Measurements from ENCODE around the gene EXOC5.

Gene EXOC5, protein sequence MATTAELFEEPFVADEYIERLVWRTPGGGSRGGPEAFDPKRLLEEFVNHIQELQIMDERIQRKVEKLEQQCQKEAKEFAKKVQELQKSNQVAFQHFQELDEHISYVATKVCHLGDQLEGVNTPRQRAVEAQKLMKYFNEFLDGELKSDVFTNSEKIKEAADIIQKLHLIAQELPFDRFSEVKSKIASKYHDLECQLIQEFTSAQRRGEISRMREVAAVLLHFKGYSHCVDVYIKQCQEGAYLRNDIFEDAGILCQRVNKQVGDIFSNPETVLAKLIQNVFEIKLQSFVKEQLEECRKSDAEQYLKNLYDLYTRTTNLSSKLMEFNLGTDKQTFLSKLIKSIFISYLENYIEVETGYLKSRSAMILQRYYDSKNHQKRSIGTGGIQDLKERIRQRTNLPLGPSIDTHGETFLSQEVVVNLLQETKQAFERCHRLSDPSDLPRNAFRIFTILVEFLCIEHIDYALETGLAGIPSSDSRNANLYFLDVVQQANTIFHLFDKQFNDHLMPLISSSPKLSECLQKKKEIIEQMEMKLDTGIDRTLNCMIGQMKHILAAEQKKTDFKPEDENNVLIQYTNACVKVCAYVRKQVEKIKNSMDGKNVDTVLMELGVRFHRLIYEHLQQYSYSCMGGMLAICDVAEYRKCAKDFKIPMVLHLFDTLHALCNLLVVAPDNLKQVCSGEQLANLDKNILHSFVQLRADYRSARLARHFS

DNA sequence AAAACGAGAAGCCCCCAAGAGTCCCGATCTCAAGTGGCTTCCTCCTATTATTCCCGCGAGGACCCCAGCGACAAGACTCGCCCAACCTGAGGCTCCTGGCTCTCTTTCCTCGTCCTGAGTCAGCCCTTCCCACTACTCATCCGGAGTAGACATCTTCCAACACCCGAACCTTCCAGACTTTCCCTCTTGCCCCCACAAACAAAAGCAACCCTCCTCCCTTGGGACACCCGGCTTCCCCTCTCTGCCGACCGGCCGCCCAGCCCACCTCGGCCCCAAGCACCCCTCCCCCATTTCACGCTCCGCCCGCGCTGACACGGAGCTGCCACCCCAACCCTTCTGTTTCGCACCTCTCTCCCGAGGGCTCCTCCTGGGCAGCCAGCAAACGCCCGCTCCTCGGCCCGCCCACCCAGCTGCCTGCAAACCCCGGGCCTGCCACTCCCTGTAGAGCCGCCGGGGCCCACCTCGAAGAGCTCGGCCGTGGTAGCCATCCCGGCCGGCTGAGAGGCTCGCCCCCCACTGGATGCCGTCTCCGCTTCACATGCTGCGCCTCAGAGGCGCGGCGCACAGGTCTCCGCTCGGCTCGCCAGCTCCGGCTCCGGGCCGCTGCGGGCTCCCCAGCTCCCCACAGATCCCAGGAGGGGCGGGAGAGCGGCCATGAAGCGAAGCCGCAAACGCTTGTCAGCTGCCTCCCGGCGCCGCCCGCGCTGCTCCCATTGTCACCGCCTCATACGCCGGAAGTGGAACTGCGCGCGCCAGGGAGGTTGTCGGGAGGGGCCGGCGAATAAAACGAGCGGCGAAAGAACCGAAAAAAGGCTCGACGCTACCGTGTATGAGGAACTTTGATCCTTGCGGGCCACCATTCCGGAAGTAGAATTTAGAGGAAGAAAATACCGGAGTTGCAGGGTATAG lies at the start of gene EXOC5, which contains the start of gene AP5M1:
TSS of gene EXOC5 (minus strand) at position 745 of the 909 bp plus-strand sequence. CDS start at position 488, 257 bp downstream.
TSS of gene AP5M1 (plus strand) at position 811 of the 909 bp plus-strand sequence. CDS start 344 bp downstream, outside the sequence.
- Mint-ChIP-seq H3K4me1 (ENCODE audit: low read depth) (peaks cover 44% of the 10 kb centered on the region), H3K27me3 (no peaks in the 10 kb centered on the region), H3K36me3 (ENCODE audit: low read depth) (peaks cover 25% of the 10 kb centered on the region), H3K27ac (peak within 1 kb of the TSS; percentile 98), H3K4me3 (peak within 1 kb of the TSS; percentile 98), H3K9me3 (no peaks in the 10 kb centered on the region)
- intact Hi-C loops (cut with micrococcal nuclease) = loop anchor here (5.0 kb wide), 1 partner anchor 124 kb away; the partner anchor contains the start of gene NAA30

DNA sequence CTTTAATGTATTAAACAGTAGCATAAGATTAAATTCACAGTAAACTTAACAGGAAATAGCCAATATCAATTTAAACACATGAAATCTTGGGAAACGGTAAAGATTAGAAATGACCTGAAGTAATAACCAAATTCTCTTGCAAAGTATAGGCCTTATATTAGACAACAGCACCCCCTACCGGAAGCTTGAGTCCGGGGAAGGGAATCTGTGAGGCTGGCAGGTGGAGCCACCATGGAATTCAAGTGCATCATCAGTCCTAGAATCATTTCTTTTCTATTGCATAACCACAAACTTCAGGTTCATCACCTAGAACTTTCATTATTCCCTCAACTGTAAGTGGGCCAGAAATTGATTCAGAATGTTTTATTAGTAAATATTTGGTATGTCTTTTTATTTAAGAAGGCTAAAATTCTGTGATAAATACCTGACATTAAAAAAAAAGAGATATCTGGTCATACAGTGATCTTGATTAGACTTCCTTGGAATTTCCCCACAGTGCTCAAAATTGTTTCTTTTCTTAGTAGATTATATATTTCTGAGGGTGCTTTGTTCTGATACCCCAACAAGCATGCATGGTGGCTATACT lies 48.6 kb upstream of the EXOC5 start:
- Mint-ChIP-seq H3K9me3 (peaks cover 9% of the 10 kb centered on the region), H3K36me3 (ENCODE audit: low read depth) (no peaks in the 10 kb centered on the region), H3K4me1 (ENCODE audit: low read depth) (peaks cover 6% of the 10 kb centered on the region), H3K27me3 (peaks cover 3% of the 10 kb centered on the region), H3K4me3 (no peak overlapping the region), H3K27ac (no peak overlapping the region)
- intact Hi-C loops (cut with micrococcal nuclease) = loop anchor here (1.0 kb wide), 1 partner anchor 827 kb away; no protein-coding TSS in a partner anchor

DNA sequence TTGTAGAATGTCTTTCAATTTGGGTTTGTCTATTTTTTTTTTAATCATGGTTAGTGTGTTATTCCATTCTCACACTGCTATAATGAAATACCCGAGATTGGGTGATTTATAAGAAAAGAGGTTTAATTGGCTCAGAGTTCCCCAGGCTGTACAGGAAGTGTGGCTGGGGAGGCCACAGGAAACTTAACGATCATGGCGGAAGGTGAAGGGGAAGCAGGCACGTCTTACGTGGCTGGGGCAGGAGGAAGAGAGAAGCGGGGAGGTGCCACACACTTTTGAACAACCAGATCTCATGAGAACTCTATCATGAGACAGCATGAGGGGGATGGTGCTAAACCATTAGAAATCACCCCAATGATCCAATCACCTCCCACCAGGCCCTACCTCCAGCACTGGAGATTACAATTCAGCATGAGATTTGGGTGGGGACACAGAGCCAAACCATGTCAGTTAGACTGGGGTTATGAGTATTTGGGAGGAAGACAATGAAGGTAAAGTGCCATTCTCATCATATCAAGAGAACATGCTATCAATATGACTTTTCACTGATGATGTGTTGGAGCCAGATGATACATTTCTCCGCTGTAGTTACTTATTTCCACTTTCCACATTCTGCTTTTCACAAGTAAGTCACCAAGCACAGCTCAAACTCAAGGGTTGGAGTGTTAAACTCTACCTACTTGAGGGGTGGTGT lies 45.8 kb upstream of the EXOC5 start:
- no peak overlapping the region for H3K4me3 Mint-ChIP-seq
- H3K9me3 Mint-ChIP-seq = peaks cover 9% of the 10 kb centered on the region
- intact Hi-C loops (cut with micrococcal nuclease) = no loop called here
- peaks cover 3% of the 10 kb centered on the region for H3K27me3 Mint-ChIP-seq
- H3K36me3 Mint-ChIP-seq (ENCODE audit: low read depth) = no peaks in the 10 kb centered on the region
- no peak overlapping the region for H3K27ac Mint-ChIP-seq
- H3K4me1 Mint-ChIP-seq (ENCODE audit: low read depth) = peaks cover 6% of the 10 kb centered on the region

DNA sequence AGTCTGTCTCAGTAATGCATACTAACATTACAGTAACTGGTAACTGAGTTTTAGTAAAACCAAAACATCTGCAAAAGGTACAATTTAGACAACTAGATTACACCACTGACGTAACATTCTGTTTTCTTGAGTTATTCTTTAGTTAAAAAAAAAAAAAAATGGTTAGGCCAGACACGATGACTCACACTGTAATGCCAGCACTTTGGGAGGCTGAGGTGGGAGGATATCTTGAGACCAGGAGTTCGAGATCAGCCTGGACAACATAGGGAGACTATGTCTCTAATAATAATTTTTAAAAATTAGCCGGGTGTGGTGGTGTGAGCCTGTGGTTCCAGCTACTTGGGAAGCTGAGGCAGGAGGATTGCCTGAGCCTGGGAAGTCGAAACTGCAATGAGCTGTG lies 34.2 kb upstream of the EXOC5 start:
- intact Hi-C loops (cut with micrococcal nuclease) = no loop called here
- H3K4me1 Mint-ChIP-seq (ENCODE audit: low read depth) = no peaks in the 10 kb centered on the region
- peaks cover 13% of the 10 kb centered on the region for H3K27me3 Mint-ChIP-seq
- no peaks in the 10 kb centered on the region for H3K36me3 Mint-ChIP-seq (ENCODE audit: low read depth)
- no peak overlapping the region for H3K27ac Mint-ChIP-seq
- H3K9me3 Mint-ChIP-seq = no peaks in the 10 kb centered on the region
- H3K4me3 Mint-ChIP-seq = no peak overlapping the region

DNA sequence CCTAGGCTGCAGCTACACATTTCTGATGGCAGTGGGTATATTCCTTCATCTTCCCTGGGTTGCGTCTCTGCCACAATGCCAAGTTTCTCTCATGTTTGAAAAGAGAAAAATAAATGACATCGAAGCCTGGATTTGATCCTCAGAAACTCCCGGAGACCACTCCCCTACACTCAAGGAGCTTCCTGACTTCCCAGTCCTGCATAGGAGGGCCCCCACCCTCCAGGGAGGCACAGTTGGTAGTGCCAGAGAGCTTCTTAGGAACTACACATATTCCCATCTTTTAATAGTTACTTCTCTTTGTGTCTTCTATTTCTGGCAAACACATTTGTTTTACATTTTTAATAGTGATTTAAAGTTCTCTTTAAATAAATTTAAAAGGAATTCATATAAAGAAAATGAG lies 30.8 kb upstream of the EXOC5 start:
- Mint-ChIP-seq H3K9me3 (no peaks in the 10 kb centered on the region), H3K4me1 (ENCODE audit: low read depth) (no peaks in the 10 kb centered on the region), H3K4me3 (no peak overlapping the region), H3K36me3 (ENCODE audit: low read depth) (peaks cover 5% of the 10 kb centered on the region), H3K27me3 (peaks cover 3% of the 10 kb centered on the region), H3K27ac (no peak overlapping the region)
- intact Hi-C loops (cut with micrococcal nuclease) = no loop called here

DNA sequence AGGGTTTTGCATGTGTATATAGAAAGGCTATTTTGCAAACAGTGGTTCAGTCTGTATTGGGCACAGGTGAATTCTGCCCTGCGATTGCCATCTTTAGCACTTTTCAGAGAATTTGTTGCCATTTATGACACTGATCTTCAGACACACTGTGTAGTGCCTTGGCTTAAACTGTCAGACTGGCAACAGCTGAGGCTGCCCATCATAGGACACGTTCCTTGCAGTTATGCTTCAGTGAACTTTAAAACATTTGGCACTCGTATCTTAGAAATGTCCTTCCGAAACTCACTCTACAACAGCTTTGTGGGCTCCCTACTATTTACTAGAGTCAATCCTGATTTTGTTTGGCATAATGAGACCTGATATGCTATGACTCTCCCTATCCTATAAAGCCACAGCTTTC lies 29.1 kb upstream of the EXOC5 start:
- no peak overlapping the region for H3K27ac Mint-ChIP-seq
- H3K4me1 Mint-ChIP-seq (ENCODE audit: low read depth) = no peaks in the 10 kb centered on the region
- peaks cover 2% of the 10 kb centered on the region for H3K27me3 Mint-ChIP-seq
- H3K9me3 Mint-ChIP-seq = no peaks in the 10 kb centered on the region
- H3K36me3 Mint-ChIP-seq (ENCODE audit: low read depth) = peaks cover 5% of the 10 kb centered on the region
- intact Hi-C loops (cut with micrococcal nuclease) = no loop called here
- no peak overlapping the region for H3K4me3 Mint-ChIP-seq

DNA sequence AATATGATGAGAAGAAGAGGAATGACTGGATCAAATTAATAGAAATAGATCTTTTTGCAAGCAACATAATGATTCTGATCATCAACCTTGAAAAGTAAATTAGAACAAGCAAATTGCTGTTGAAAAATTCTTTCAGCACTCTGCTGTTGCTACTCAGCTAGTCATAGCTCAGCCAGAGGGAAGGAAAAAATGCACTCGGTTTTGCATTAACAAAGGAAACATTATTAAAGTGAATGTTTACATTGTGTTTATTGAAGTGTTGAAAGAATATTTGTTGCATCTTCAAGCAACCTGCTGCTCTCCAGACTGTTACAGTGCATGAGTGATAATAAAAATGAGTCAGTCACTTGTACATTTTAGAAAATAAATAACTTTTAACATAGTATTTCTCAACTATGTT lies 26.5 kb upstream of the EXOC5 start:
- no peaks in the 10 kb centered on the region for H3K4me1 Mint-ChIP-seq (ENCODE audit: low read depth)
- no peak overlapping the region for H3K27ac Mint-ChIP-seq
- H3K27me3 Mint-ChIP-seq = no peaks in the 10 kb centered on the region
- H3K4me3 Mint-ChIP-seq = no peak overlapping the region
- no peaks in the 10 kb centered on the region for H3K9me3 Mint-ChIP-seq
- H3K36me3 Mint-ChIP-seq (ENCODE audit: low read depth) = peaks cover 11% of the 10 kb centered on the region
- intact Hi-C loops (cut with micrococcal nuclease) = no loop called here

DNA sequence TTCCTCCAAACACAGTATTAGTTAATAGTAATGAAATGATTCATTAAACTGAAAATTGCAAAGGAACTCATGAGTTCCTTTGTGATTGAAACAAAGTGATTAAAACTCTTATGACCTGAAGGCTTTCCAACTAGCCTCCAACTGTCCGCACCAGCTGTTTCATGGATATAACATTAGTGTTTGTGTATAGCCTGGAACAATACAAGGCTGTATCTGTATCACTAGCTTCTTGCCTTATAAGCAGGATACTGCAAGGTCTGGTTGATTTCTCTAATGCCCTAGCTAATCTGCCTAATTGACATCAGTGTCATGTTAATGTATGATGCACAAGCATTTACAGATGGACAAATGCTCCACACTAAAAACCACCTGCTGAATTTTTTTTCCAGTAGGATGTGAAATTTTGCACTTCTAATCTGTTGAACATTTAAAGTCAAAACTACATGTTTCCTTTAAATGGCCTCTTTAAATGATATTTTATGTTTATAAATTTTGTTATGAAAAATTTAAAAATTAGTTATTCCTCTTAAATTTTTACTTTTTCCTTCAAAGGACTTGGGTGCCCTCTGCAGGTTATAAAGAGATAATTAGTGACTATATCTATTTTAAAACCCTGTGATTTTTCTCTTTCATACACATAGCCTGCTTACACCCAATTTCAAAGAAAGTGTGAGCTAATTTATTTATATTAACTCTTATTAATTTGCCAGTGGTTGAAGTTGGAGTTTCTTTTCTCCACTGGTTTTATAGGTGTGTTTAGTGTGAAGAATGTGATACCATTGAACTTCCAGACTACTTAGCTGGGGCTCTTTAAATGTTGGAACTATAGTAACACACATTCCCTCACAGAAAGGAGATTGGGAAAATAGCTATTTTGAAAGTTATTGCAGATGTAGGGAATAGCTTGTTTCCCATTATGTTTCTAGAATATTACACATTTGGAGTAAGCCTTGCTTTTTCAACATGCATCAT lies 25.4 kb upstream of the EXOC5 start:
- Mint-ChIP-seq H3K9me3 (no peaks in the 10 kb centered on the region), H3K4me1 (ENCODE audit: low read depth) (no peaks in the 10 kb centered on the region), H3K4me3 (no peak overlapping the region), H3K36me3 (ENCODE audit: low read depth) (peaks cover 14% of the 10 kb centered on the region), H3K27ac (no peak overlapping the region), H3K27me3 (no peaks in the 10 kb centered on the region)
- intact Hi-C loops (cut with micrococcal nuclease) = no loop called here

DNA sequence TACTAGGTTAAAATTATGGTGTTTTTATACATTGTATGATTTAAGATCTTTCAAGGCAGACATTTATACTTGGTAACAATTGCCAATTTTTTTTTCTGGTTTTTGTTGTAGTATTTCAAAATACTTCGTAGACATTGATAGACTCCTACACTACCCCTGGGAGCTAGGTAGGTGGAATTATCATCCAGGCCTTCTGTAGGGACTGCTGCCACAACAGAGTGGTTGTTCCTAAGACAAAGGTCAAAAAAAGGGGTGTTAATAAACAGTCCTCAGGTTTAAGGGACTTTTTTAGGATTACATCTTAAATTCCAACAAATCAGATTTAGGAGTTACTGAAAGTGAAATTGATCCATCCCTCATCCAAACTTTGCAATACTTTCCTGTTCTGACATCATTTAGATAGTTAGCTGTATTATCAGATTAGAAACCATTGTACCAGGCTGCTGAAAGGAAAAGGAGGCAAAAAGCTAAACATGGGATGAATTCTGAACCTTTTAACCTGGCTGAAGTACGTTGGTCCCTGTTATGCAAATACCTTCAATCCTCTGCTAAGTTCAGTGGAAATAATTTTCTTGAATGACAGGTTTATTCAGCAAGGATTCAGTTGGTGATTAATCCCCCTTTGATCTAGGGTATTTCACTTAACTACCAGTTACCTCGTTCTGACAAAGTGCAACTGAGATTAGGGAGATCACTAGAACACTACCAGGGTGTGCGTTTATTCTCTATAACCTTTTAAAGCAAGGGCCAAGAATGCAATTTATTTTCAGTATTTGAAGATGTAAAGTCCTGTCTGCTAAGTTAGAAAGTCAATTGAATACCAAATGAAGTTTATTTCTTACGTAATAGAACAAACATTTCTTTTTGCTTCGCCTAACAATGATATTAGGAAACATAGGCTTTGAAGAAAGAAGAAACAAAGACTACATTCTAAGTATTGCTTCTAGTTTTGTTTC lies 23.3 kb upstream of the EXOC5 start:
- Mint-ChIP-seq H3K27me3 (no peaks in the 10 kb centered on the region), H3K4me3 (no peak overlapping the region)
- intact Hi-C loops (cut with micrococcal nuclease) = no loop called here

DNA sequence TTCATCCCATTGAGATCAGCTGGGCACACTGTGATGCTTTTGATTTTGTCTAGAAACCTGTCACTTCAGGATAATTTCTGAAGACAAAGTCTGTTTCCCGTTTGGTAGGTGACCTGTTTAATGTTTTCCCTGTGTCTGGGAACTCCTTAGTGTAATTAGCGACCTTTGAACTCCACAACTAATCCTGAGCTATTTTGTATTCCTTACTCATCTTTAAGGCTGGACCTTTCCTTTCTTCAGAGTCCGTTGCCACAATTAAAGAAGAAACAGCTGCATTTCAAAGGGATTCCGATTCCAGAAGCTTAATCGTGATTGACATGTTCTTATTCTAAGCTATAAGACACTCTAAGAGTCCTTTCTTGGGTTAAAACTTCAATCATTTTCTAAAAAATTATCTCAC lies 22.0 kb upstream of the EXOC5 start:
- H3K4me1 Mint-ChIP-seq (ENCODE audit: low read depth) = no peaks in the 10 kb centered on the region
- intact Hi-C loops (cut with micrococcal nuclease) = no loop called here
- H3K27me3 Mint-ChIP-seq = no peaks in the 10 kb centered on the region
- H3K9me3 Mint-ChIP-seq = no peaks in the 10 kb centered on the region
- H3K27ac Mint-ChIP-seq = no peak overlapping the region
- H3K36me3 Mint-ChIP-seq (ENCODE audit: low read depth) = peaks cover 25% of the 10 kb centered on the region
- H3K4me3 Mint-ChIP-seq = no peak overlapping the region

More for the DNA sequence above, 23.3 kb upstream of the EXOC5 start:
- H3K4me1 Mint-ChIP-seq (ENCODE audit: low read depth) = no peaks in the 10 kb centered on the region
- no peak overlapping the region for H3K27ac Mint-ChIP-seq
- H3K9me3 Mint-ChIP-seq = no peaks in the 10 kb centered on the region
- H3K36me3 Mint-ChIP-seq (ENCODE audit: low read depth) = peaks cover 25% of the 10 kb centered on the region

DNA sequence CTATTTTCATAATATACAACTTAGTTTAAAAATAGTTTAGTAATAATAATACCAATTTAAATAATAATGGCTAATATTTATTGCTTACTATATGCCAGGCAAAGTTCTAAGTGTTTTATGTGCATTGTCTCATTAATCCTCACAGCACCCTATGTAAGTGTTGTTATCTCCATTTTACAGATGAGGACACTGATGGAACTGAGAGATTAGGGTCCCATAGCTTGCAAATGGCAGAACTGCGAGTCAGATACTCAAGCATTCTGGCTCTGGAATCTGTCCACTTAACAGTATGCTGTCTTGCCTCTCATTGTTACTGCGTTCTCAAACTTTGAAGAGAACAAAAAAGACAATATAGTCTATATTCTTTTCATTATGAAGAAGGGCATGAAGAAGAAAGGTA lies 19.0 kb upstream of the EXOC5 start:
- Mint-ChIP-seq H3K9me3 (no peaks in the 10 kb centered on the region), H3K4me3 (no peak overlapping the region), H3K36me3 (ENCODE audit: low read depth) (peaks cover 47% of the 10 kb centered on the region), H3K27me3 (no peaks in the 10 kb centered on the region), H3K27ac (no peak overlapping the region), H3K4me1 (ENCODE audit: low read depth) (no peaks in the 10 kb centered on the region)
- intact Hi-C loops (cut with micrococcal nuclease) = no loop called here
